ENCODE data around the gene RHOF.

GRCh38 chr12:121822393-121823100 lies 29.1 kb upstream of the RHOF start:
- TF ChIP-seq POLR2A (IDR thresholded peaks at IDR 0.05; ENCODE audit: borderline replicate concordance, extremely low read depth, insufficient read depth, insufficient read length) (no peak), ATF3 (IDR thresholded peaks at IDR 0.05) (no peak), CTCF (IDR thresholded peaks at IDR 0.05 in 2 of 3, conservative IDR thresholded peaks at IDR 0.05 in 1 of 3; ENCODE audit: borderline replicate concordance in 1 of 3, insufficient read depth in 1 of 3, low read depth in 2 of 3, low read length in 2 of 3) (no peak), ELF1 (IDR thresholded peaks at IDR 0.05; ENCODE audit: borderline replicate concordance, low read depth) (no peak), RAD21 (IDR thresholded peaks at IDR 0.05; ENCODE audit: low read depth) (no peak), EGR1 (IDR thresholded peaks at IDR 0.05; ENCODE audit: low read depth) (no peak), ZNF274 (IDR thresholded peaks at IDR 0.05; ENCODE audit: low read depth, low read length) (no peak), JUND (IDR thresholded peaks at IDR 0.05) (no peak)

All from HCT116 (cell line).